Upper lobe of right lung (tissue), 1 donor: Measurements from ENCODE around the gene ADPRS. TPM values are rescaled to one million over a fixed set of nuclear protein-coding genes. Genes with fewer than 3 reads are reported as not detected.
A peak's percentile ranks its signal among the peaks of the same experiment; 100 is the strongest.

Experiments
- ATAC-seq: fragments of 200-7000 bp; cut with Tn5 transposase; one replicate; pipeline ENCODE4 v1.9.1; 2020; ENCODE audit warnings: mild to moderate bottlenecking, moderate library complexity
- DNase-seq: peaks from one replicate; pipeline ENCODE4 v3.0.0-alpha.2; 2020
- H3K27ac ChIP-seq: fragments of 200-600 bp; one replicate; pipeline ENCODE4 v1.8.0; 2022
- H3K27me3 ChIP-seq: fragments of 200-600 bp; one replicate; pipeline ENCODE4 v1.8.0; 2022; ENCODE audit warnings: mild to moderate bottlenecking
- H3K36me3 ChIP-seq: fragments of 200-600 bp; one replicate; pipeline ENCODE4 v1.8.0; 2022
- H3K4me1 ChIP-seq: fragments of 200-600 bp; one replicate; pipeline ENCODE4 v1.8.0; 2022
- H3K4me3 ChIP-seq: fragments of 200-600 bp; one replicate; pipeline ENCODE4 v1.8.0; 2022; ENCODE audit warnings: mild to moderate bottlenecking
- H3K9me3 ChIP-seq: fragments of 200-600 bp; one replicate; pipeline ENCODE4 v1.8.0; 2022
- intact Hi-C: fragments of 100-400 bp; cut with DNase I; formaldehyde crosslinking; loops from one replicate; pipeline ENCODE4 v1.11.0; 2022
- total RNA-seq: library from RNA; stranded (reverse); fragmentation: NEBNext Ultra II Directional; extraction: Animal tissue kit (Norgen Biotek cat#: 25700); gene quantifications from one replicate; pipeline ENCODE4 v1.2.1, GENCODE V29; 2021
- TF ChIP-seq, protein P1 (sequence below): fragments of 200-600 bp; IDR thresholded peaks from one replicate; pipeline ENCODE4 v1.8.0; 2022; ENCODE audit warnings: antibody characterized with exemption
- donor health status: DM: no; HTN: yes; CAD: no; lungs with severe emphysema.

Gene ADPRS
- total RNA-seq, 1 donor from 2014 or later: 26.9 TPM

- H3K27me3 ChIP-seq: no peaks in the 10 kb centered on the region
- ATAC-seq (no peak), DNase-seq (no peak)
- H3K27ac ChIP-seq: no peak overlapping the region
- no peaks in the 10 kb centered on the region for H3K9me3 ChIP-seq
- intact Hi-C loops: no loop called here
- H3K4me1 ChIP-seq: peaks cover 32% of the 10 kb centered on the region
- TF ChIP-seq, protein P1, sequence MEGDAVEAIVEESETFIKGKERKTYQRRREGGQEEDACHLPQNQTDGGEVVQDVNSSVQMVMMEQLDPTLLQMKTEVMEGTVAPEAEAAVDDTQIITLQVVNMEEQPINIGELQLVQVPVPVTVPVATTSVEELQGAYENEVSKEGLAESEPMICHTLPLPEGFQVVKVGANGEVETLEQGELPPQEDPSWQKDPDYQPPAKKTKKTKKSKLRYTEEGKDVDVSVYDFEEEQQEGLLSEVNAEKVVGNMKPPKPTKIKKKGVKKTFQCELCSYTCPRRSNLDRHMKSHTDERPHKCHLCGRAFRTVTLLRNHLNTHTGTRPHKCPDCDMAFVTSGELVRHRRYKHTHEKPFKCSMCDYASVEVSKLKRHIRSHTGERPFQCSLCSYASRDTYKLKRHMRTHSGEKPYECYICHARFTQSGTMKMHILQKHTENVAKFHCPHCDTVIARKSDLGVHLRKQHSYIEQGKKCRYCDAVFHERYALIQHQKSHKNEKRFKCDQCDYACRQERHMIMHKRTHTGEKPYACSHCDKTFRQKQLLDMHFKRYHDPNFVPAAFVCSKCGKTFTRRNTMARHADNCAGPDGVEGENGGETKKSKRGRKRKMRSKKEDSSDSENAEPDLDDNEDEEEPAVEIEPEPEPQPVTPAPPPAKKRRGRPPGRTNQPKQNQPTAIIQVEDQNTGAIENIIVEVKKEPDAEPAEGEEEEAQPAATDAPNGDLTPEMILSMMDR: no peak
- no peak overlapping the region for H3K4me3 ChIP-seq
- H3K36me3 ChIP-seq: peaks cover 49% of the 10 kb centered on the region
Measured at GRCh38 chr1:36092798-36093185, 4.1 kb downstream of the ADPRS start.

DNA sequence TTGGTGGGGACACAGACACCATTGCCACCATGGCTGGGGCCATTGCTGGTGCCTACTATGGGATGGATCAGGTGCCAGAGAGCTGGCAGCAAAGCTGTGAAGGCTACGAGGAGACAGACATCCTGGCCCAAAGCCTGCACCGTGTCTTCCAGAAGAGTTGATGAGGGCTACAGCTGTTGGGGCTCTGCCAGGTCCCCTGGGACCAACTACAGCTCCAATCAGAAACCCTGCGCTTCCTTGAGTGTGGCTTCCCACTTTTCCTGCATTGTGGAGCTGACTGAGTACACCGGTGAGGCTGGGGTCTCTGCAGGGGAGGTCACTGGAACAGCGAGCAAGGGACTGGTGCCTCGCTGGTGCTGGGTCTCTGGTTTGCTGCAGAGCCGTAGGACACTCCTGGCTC, 4.5 kb downstream of the ADPRS start:
- no peak overlapping the region for H3K4me3 ChIP-seq
- intact Hi-C loops: no loop called here
- no peaks in the 10 kb centered on the region for H3K9me3 ChIP-seq
- H3K27ac ChIP-seq: no peak overlapping the region
- TF ChIP-seq, protein P1: no peak
- no peaks in the 10 kb centered on the region for H3K27me3 ChIP-seq
- peaks cover 49% of the 10 kb centered on the region for H3K36me3 ChIP-seq
- DNase-seq: no peak
- ATAC-seq: no peak
- peaks cover 30% of the 10 kb centered on the region for H3K4me1 ChIP-seq

DNA sequence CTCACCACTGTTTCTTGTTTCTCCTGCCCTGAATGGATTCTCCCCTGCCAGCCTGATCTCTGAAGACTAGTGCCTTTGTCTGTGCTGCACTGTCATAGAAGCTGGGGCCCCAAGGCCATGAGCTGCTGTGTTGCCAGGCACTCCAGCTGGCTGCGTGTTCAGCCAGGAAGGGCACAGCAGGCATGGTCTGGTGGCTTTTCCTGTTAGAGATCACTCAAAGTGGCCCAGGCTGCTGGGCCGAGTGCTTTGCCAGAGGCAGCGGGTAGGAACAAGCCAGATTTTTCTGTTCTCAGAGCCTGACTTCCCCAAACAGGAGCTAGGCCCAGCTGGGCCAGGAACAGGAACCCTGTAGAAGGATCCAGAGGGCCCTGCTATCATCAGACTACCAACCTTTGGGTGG, 5.2 kb downstream of the ADPRS start:
- ATAC-seq: no peak
- intact Hi-C loops: no loop called here
- H3K9me3 ChIP-seq: no peaks in the 10 kb centered on the region
- H3K4me3 ChIP-seq: no peak overlapping the region
- H3K36me3 ChIP-seq: peaks cover 49% of the 10 kb centered on the region
- no peak for DNase-seq
- H3K27me3 ChIP-seq: no peaks in the 10 kb centered on the region
- peaks cover 28% of the 10 kb centered on the region for H3K4me1 ChIP-seq
- TF ChIP-seq, protein P1: no peak
- peak overlapping the region; percentile 31 for H3K27ac ChIP-seq

GRCh38 chr1:36094621-36095061, 5.9 kb downstream of the ADPRS start:
- intact Hi-C loops: loop anchor here (5.0 kb wide), 1 partner anchor 93 kb away; no protein-coding TSS in a partner anchor
- Histone ChIP-seq H3K36me3 (peaks cover 49% of the 10 kb centered on the region), H3K4me3 (no peak overlapping the region), H3K9me3 (no peaks in the 10 kb centered on the region), H3K27me3 (no peaks in the 10 kb centered on the region), H3K27ac (no peak overlapping the region), H3K4me1 (peaks cover 26% of the 10 kb centered on the region)
- DNase-seq (peak; percentile 57), ATAC-seq (no peak)
- TF ChIP-seq, protein P1: no peak

DNA sequence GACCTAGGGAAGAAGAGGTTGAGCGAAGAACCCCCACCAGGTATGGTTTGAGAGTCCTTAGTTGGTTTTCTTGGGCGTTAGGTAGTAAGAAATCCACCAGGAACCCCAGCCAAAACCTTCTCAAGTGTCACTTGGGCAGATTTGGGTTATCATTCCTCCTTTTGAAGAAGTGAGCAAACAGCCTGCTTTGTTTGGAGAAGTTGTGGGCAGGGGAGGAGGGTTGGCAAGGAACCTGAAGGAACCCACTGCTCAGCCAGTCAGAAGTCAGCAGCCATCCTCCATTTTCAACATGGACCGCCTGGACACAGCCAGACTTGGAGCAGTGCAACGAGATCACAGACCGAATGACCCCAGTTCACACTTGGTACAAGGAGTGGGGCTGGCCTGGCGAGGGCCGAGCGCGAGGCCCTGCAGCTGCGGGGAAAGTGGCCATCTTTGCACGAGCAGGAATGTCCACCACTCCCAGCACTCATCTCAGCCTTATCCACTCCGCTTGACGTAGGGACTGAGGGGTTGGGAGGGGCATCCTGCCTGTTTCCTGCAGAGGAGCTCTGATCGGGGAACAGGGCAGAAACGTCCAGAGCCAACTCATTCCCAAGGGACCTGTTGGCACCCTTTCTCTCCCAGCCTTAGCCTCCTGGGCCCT, 7.2 kb downstream of the ADPRS start:
- Histone ChIP-seq H3K9me3 (no peaks in the 10 kb centered on the region), H3K27ac (peak overlapping the region; percentile 40), H3K36me3 (peaks cover 49% of the 10 kb centered on the region), H3K27me3 (no peaks in the 10 kb centered on the region), H3K4me1 (peaks cover 16% of the 10 kb centered on the region), H3K4me3 (no peak overlapping the region)
- intact Hi-C loops: loop anchor here (5.0 kb wide), 1 partner anchor 91 kb away; no protein-coding TSS in a partner anchor
- TF ChIP-seq, protein P1: no peak
- ATAC-seq (peak; percentile 66), DNase-seq (no peak)
